NCI-H146 treated with DMSO at 0.1 percent for 48 hours (cell line): ENCODE results near the gene NT5C2.

Experiments
- DNase-seq: peaks from one replicate; lab custom pipeline; 2025; ENCODE audit not compliant: unreplicated experiment; lab: John Stamatoyannopoulos, UW

NT5C2 gene

DNA sequence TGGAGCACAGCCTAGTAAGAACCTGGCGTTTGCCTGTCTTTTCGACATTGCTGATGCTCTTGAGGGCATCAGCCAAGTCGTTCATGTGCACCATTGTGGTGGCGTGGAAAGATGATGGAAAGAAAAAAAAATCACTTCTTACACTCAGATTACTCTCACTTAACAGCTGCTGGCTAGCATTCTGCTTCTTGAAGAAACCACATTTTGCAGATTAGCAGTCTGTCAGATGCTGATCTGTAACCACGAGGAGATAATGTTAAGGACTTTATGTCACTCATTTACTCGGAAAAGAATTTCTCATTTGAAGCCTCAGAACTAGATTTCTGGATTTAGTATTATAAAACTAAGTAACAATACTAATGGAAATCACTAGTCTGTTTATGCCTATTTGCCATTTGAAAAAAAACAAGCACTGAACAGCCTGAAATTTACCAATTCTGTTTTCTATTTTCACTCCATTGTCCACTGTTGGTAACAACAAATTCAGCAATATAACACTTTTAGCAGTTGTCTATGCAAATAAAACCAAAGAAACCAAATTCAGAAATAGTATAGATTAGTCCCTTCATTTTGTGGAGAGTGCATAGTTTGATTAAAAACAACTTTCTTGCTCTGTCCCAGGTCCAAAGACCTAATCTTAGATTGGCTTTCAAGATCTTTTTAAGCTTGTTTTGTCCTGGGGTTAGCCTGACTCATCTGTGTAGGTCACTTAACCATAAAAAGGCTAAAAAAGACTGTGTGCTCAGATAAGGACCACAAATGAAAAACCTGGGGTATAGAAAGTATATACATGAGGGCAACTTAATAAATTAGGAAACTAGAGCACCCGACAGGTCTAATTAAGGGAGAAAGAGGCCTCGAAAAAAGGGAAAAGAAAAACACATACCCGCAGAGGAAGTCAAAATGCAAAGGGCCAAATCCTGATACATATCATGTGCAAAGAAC, 67.5 kb downstream of the NT5C2 start:
- no peak for DNase-seq

DNA sequence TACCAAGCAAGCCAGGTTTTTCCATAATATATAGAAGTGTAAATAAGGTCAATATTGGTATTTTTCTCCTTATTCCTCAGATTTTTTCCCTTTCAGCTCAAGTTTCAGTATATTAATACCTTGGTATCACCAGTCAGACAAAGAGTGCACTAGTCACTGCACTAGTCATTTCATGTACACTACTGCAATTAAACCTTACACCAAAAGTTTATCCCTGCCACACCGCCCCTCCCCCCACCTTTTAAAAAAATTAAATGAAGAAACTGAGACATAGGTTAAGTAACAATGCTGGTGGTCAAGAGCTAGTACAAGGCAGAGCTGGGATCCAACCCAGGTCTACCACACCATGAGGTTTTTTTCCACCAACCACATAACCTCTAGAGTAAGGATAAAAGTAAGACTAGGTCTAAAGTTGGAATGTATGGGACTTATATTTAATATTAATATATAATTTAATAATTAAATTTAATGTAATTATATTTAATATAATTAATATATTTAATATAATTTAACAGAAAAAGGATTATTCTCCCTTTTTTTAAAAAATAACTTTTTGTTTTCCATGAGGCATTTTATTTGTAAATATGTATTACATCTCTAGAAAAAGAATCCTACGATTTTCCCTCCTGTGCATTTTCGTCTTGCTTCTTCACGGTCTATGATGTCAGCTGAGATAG, 68.5 kb downstream of the NT5C2 start:
- DNase-seq, result no peak

DNA sequence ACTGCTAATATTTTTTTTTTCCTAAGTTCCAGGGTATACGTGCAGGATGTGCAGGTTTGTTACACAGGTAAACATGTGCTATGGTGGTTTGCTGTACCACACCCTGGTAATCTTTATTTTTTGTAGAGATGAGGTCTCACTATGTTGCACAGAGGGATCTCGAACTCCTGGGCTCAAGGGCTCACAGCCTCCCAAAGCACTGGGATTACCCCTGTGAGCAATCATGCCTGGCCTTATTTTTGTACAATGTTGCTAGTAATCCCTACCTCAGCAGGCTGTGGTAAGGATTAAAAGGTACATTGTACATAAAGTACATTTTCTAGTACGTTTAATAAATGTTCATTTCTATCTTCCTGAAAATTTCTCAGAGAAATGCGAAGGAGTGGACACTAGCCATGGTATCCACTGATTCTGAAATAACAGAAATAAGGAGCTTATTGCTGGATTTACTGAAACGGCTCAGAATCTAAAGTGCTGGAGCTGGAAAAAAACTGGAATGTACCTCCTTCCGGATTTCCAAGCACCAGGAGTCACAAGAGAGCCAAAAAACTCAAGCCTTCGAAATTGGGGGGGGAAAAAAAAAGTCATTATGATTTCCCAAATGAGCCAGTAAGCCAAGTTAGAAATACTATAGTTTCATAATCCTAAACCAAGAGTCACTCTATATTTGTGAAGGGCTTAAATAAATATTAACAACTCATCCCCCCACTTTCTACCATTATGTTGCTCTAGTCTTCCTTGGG, 69.6 kb downstream of the NT5C2 start:
- no peak for DNase-seq

DNA sequence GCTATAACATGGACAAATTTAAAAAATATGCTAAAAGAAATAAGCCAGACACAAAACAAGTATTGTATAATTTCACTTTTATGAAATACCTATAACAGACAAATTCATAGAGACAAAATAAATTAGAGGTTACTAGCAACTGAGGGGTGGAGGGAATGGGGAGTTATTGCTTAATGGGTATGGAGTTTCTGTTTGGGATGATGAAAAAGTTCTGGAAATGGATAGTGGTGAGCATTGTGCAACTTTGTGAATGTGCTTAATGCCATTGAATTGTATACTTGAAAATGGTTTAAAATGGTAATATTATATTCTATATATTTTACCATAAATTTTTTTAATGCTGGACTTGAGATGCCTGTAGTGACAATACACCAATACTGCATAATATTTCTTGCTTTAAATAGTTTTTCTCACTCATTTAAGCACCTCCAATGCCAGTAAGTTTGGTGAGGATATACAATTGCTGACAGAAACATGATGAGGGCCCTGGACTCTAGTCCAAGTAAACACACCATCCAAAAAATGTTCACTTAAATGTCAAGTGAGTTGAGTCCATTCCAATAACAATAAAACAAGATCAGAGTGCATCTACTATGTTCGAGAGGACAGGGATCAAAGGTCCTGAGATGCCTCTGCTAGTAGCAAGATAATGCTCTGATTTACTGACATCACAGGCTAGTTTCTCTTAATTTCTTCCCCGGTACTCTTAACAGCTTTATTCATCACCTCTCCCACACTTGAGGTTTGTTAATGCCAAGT, 71.9 kb downstream of the NT5C2 start:
- no peak for DNase-seq

DNA sequence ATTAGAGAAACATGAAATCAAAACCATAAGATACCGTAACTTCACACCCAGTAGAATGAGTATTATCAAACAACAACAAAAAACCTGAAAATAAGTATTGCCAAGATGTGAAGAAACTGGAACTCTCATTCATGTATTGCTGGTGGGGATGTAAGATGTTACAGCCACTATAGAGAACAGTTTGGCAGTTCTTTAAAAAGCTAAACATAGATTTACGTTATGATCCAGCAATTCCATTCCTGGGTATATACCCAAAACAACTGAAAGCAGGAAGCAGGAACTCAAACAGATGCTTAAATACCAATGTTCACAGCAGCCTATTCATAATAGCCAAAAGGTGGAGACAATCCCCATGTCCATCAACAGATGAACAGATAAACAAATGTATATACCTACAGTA, 72.5 kb downstream of the NT5C2 start:
- DNase-seq, result no peak

DNA sequence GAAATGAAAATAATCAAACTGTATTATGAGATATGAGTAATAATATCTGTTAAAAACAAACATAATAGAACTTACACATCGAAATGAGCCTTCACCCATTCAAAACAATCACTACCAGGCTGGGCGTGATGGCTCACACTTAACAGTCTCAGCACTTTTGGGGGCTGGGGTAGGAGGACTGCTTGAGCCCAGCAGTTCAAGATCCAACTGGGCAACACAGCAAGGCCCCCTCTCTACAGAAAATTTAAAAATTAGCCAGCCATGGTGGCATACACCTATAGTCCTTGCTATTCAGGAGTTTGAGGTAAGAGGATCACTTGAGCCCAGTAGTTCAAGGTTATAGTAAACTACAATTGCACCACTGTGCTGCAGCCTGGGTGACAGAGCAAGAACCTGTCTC, 75.8 kb downstream of the NT5C2 start:
- no peak for DNase-seq

DNA sequence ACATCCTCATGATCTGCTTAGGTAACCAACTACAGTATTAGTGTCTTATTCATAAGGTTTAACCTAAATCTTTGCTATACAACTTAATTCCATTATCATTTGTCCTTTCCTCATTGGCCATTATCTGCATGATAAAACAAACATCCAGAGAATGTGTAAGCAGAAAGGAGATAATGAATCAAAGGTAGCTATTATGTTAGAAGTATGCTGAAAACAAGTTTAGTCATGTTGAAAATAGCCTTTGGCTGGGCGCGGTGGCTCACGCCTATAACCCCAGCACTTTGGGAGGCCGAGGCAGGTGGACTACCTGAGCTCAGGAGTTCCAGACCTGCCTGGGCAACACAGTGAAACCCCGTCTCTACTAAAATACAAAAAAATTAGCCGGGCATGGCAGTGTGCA, 78.2 kb downstream of the NT5C2 start:
- DNase-seq, result peak; percentile 11

DNA sequence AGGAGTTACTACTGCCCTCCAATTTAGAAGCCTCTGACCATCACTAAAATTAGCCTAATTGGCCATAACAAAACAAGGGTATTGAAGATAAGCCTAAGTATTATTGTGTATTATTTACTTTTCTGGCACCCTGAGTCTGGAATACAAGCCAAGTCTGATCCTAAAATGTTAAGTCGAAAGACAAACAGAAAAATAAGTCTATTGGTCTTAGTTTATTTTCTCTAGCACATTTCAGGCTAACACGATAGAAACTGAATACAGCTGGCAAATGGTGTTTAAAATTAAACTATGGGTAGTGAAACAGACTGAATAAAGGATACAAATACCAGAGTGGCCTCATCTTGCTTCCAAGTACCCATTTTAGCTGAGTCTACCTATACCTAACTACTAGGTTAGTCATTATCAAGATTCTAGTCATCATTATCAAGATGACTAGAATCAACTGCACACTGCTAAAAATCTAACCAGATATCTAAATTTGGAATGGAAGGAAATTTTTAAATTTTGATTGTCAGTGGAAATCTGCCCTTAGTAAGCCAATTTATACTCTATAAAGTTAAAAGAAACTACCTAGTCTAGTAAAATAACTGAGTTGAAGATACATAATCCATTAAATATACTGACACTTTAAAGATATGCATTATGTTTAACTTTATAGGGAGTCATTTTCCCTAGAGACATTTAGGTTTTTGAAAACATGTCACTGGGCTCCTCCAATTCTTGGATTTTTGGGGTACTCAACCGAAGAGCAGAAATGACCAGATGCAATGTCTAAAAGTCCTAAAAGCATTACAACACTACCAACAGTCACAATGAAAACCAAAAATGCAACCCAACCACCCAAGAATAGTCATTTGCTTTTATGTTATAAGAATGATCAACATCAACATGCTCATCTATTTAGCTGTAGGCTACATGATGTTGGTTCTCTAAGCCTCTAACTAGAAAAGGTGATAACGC, 80.9 kb downstream of the NT5C2 start:
- DNase-seq, result no peak

DNA sequence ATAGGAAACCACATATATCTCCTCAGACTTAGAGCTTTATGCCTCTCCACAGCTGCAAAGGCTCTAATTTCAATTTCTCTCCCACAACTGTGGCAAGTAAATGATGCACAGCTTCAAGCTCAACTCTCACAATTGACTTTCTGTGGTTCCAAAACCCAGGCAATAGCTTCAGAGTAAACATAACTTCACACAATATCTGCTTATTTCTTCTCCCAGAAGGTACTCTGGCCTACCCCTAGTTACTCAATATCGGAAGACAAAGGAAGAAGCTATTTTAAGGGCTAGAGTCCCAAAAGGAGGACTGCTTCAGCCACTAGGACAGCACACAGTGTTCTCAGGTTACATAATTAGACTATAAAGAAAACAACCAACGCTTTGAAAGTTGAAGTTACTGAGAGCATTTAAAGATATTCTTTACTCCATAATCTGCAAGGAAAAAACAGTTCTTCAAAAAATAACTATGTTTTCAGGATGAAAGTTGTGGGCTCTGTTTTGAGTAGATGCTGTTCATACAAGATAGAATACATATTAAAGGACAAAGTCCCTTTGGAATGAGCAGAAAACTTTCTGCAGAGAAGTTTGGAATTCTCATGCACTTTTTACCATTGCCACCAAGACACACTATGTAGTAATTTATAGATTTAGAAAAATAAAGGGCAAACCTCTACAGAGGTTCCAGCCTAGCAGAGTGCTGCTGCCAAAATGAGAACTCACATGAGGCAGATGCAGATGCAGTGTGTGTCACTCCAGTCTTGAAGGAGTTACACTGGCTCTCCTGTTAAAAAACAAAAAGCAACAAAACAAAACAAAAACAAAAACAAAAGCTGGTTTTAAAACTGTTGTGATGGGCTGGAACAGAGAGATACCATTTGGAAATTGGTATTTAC, 81.8 kb downstream of the NT5C2 start:
- DNase-seq, result no peak

DNA sequence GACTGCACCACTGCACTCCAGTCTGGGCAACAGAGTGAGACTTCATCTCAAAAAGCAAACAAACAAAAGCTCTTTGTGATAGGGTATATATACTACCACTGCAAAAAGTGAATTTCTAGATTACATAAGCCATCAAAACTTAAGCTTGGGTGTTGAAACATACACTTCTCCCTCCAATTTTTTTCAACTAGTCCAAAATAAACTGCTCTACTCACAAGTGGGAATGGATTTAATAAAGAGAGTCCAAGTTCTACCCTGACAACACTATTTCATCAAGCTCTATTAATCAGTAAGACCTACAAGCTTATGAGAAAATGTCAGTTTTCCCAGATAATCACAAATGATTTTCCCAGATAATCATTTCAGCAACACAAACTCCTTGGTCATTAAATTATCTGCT, 82.7 kb downstream of the NT5C2 start:
- DNase-seq, result no peak

DNA sequence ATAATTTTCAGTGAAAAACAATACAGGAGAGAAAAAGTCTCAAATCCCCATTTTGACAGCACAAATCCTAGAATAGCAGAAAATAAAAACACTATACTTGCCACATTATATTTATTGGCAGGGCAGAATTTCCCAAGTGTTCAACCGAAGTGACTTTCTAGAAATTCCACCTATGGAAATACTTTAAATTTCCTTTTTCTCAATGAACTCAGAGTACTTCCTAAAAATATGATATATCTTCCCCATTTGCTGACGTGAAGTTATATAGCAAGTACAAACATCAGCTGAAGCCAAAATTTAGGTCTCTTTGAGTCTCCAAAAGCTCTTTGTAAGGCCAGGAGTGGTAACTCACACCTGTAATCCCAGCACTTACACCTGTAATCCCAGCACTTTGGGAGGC, 83.3 kb downstream of the NT5C2 start:
- DNase-seq, result no peak

DNA sequence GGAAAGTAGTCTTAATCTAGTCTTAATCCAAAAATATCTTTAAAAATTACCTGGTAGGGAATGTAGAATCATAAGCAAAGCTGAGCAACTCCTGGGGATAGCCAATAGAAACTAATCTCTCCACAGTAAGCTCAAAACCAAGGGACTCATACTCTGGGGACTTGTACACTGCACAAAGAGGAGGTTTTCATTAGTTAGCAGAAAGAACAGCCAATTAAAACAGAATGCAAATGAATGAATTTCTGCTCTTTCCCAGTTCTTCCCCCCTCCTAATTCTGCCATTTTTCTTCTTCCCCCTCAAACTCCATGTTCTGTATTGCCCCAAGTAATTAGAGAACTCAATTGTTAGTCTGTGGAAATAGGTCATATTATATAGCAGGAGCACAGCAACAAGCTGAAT, 86.5 kb downstream of the NT5C2 start:
- DNase-seq, result no peak

DNA sequence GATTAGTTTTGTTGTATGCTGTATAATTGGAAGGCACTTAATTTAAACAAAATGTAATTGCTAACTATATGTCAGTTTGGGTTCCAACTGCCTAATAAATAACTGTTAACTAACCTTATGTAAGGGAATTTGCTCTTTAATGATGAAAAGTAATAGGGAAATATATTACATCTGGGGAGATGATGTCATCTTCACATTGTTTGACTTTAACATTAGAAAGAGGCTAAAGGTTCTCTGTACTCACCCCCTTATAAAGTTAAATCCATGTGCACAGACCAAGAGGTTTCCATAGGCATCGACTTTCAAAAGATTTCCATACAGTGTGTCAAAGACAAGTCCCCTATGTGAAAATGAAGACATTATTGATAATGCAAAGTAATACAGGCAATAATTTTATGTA, 87.6 kb downstream of the NT5C2 start:
- no peak for DNase-seq

DNA sequence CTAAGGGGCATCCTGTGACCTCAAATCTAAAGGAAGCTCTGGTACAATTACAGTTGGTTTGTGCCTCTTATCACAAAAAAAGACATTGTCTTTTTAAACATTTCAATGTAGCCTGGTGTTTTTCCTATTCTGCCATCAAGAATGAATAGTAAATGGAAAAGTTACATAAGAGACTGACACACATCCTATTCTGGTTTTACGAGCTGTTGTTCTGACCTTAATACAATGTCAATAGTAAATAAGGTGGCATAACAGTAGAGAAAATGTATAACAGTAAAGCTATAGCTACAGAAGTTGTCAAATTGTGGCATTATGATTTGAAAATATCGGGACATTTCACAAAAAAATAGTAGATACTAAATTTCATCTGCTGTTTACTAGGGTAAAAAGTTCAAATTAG, 88.4 kb downstream of the NT5C2 start:
- DNase-seq, result no peak

DNA sequence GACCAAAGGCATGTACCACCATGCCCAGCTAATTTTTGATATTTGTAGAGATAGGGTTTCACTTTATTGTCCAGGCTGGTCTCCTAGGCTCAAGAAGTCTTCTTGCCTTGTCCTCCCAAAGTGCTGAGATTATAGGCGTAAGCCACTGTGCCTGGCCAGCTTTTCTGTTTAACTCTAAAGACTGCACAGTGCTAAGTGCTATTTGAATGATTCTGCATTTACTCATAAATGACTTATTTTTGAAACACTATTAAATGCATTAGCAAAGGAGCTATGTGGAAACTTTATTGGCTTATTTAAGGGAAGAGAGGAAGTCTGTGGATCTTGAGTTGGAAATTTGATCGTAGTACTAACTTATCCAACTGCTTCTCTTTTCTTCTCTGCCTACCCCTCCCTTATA, 89.1 kb downstream of the NT5C2 start:
- no peak for DNase-seq

DNA sequence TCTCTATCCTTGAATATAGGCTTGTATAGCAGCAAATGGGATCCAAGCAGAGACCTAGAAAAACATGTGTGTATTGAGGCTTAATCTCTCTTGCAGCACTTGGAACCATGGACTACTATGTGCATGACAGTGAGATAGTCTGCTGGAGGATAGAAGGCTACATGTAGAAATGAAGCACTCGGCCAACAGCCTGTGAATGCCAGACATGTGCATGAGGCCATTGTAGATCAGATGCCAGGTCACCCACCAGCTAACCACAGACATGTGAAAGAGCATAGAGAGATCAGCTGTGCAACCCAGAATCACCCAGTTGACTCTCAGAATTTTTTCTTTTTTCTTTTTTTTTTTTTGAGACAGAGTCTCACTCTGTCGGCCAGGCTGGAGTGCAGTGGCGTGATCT, 90.9 kb downstream of the NT5C2 start:
- DNase-seq, result no peak

DNA sequence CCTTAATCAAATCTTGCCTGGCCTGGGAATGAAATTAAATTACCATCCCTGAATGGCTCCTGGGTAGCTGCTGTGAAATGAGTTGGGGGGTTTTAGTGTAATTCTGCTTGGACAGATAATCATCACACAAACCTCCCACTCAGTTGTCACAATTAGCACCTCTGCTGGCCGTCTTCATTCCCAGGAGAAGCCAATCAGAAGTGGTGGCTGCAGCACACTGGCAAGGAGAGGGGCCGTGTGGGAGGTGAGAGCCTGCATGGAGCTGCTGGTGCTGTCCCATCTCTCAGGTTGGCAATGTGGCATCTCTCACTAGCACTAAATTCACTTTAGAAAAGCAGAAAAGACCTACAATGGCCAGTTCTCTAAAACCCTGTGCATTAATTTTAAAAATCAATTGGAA, 92.5 kb downstream of the NT5C2 start:
- DNase-seq, result no peak

DNA sequence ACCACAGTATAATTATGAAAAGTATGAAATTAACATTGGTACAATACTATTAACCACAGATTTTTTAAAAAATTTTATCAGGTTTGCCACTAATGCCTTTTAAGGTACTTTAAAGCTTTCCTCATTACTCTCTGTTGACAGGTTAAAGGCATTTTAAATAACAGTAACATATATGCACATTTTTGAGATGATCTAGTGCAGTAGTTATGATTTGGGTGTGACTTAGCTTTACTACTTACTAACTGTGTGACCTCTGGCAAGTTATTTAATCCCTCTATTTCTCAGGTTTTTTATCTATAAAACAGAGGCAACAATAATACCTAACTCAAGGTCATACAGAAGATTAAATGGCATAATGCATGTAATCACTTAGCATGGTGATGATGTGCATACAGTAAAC, 94.8 kb downstream of the NT5C2 start:
- no peak for DNase-seq

DNA sequence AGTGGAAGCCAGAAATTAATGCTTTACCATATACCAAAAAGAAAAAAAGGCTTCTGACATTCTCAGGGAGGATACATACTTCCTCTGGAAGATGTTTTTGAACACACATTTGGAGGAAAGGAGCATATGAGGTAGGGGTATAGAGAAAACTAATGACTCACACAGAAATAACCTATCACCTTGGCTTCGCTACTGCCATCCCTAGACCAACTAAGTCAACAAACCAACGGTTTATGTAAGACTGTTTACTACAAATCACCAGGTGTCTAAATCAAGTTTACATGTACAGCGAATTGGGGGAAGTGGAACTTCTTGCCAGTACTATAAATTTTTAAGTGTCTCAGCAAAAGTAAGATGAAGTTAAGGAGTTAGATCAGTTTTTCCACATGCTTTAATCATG, 96.9 kb downstream of the NT5C2 start:
- no peak for DNase-seq
